ENCODE measurements around the gene ZDHHC11B.
A peak's percentile ranks its signal among the peaks of the same experiment; 100 is the strongest.
"Not testable (repeated sequence)": the region's sequence is repeated elsewhere in the genome, so short reads cannot be mapped to it uniquely, and the experiment has no call there.

Gene ZDHHC11B

DNA sequence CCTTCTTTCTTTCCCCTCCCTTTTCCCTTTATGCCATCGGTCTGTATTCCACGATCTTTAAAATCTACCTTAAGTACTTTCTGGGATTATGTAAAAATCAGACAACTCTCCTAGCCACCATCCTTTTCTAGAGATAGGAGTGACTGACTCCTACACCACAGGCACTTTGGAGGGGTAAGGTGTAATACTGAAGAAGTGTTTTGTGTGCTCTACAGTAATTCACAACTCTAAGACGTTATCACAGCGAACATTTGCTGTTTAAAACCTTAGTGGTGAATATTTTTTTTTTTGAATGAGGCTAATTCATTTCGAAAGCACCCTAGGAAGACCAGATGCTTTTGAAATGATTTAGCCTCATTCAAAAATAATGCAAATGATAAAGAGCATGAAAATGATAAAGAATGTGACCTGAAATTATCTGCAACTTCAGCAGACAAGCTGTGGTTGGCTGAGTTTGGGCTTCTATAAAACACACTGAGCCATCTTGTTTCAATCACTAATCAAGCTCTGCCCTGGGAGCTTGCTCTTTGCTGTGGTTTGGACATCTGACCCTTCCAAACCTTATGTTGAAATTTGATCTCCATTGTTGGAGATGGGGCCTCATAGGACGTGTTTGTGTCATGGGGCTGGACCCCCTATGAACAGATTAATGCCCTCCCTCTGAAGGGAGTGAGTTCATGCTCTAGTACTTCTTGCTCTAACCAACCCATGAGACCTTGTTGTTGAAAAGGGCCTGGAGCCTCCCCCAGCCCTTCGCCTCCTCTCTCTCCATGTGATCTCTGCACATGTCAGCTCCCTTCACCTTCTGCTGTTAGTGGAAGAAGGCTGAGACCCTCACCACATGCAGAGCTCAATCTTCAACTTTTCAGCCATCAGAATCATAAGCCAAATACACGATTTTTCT, 70.1 kb downstream of the ZDHHC11B start:
- DNase-seq (ENCODE audit: low read depth), result not testable (repeated sequence)

DNA sequence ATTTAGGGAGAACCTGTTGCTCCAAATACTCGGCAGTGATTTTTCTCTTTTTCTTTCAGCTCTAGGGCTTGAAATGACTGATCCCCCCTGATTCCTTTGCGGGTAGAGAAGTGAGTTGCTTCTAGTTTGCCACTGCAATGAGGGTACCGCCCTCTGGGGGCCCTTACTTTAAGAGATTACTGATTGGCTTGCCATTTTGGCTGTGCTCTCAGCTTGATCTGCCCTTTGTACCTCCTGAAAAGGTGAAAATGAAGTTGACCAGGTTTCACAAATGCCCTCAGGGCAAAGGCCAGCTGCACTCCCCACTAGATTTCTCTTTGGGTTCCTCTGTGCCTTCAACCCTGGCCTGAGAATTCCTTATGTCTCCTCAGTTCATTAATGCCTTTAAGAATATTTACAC, 70.8 kb downstream of the ZDHHC11B start:
- DNase-seq (ENCODE audit: low read depth), result not testable (repeated sequence)

GRCh38 chr5:708848-709517, 75.5 kb downstream of the ZDHHC11B start:
- DNase-seq (ENCODE audit: low read depth), result not testable (repeated sequence)

DNA sequence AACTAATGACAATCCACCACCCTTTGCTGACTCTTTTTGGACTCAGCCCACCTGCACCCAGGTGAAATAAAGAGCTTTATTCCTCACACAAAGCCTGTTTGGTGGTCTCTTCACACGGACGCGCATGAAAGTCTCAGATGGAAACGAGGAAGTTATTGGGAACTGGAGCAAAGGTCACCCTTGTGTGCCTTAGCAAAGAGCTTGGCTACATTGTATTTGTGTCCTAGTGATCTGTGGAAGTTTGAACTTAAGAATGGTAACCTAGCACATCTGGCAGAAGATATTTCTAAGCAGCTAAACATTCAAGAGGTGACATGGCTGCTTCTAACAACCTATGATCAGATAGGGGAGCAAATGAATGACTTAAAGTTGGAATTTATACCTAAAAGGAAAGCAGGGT, 76.2 kb downstream of the ZDHHC11B start:
- not testable (repeated sequence) for DNase-seq (ENCODE audit: low read depth)

GRCh38 chr5:706127-706526, 78.4 kb downstream of the ZDHHC11B start:
- not testable (repeated sequence) for DNase-seq (ENCODE audit: low read depth)

DNA sequence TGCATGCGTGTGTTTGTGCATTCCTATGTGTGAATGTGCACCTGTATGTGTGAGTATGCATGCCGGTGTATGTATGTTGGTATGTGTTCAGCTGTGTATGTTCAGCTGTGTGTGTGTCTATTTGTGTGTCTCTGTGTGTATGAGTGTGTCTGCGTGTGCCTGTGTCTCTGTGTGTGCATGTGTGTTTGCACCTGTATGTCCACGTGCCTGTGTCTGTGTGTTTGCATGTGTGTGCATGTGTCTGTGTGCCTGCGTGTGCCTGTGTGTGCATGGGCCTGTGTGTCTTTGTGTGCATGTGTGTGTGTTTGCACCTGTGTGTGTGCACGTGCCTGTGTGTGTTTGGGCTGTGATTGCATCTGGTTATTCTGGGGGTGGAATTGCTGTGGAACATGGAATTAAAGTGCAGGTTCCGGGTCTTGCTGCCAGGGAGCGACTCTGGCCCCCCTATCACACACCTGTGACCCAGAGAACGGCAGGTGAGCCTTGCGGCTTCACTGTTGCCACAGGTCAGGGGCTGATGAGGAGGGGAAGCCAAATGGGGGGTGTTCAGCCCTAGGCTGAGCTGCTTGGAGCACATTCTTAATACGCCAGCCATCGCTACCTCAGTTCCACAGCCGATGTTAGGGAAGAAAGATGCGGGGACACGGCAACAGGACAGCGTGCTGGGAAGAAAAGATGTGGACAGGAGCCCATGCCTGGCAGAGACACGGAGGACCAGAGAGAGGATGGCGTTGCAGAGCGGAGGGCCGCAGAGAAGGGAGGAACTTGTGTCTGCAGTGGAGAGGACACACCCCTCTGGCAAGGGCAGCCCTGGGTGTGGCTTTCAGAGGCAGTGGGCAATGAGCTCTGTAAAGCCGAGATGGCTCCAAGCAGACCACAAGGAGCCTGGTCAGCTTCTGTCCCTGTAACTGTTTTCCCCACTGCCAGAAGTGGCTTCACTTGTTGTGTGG, 87.5 kb downstream of the ZDHHC11B start:
- not testable (repeated sequence) for DNase-seq (ENCODE audit: low read depth)

DNA sequence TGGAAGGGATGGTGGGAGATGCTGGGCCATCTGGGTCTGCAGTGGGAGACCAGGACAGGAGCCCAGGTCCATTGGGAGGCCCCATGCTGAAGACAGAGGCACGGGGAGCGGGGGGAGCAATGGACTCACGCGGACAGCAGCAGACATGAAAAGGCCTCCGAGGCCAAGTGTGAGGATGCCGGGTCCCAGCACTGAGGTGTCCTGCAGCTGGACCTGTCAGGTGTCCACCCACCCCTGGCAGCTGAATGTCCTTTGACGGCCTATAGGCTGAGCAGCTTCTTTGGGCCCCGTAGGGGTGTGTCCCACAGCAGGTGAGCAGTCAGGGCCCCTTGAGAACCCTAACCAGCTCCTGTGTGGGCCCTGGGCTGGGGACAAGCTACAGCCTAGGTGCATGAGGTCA, 88.3 kb downstream of the ZDHHC11B start:
- DNase-seq (ENCODE audit: low read depth), result not testable (repeated sequence)

- not testable (repeated sequence) for DNase-seq (ENCODE audit: low read depth)
Measured at GRCh38 chr5:695475-695874, 89.1 kb downstream of the ZDHHC11B start.

DNA sequence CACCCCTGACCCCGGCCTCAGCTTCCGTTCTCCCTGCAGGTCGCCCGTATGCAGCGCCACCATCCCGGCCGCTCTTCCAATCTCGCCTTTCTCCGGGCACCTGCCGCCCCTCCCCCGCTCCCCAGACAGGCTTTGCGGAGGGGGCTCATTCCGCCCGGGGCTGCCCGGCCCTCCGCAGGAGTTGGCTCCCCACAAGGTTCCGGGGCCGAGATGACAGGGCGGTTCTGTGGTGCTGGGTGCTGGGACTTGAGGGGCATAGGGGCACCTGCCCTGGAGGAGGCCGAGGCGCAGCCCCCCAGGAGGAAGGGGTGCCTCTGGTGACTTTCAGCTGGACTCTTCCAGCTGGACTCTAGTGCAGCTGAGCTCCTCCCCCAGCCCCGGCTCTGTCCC, 90.5 kb downstream of the ZDHHC11B start:
- DNase-seq (ENCODE audit: low read depth), result not testable (repeated sequence)

DNA sequence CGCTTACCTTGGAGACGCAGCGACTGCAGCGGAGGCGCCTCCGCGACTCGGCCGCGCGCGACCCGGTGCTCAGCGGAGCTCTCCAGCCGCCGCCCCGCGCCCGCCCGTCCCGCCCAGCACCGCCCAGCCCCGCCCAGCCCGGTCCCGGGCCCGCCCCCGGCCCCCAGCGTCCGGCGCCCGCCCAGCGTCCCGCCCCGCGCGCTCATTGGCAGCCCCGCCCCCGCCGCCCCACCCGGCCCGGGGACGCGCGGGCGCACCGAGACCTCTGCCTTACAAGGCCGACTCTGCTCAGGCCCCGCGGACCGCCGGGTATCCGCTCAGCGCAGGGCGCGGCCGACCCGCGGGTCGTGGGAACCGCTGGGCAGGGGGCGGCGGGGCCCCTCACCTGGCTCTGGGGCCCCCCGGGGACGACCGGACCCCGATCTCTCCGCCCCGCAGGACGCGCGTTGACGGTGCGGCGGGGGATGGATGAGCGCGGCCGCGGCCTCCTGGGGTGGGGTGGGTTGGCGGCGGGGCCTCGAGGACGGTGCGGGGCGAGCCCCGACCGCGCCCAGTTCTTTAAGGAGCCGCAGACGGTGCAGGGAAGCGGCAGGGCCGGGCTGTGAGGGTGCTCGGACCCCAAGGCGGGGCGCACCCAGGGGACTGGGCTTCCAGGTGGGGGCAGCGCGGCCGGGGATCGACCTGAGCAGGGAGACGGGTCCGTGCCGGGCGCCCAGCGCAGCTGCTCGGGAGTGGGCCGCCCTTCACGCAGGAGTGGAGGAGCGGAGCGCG, 91.1 kb downstream of the ZDHHC11B start, which contains the start of gene TPPP:
TSS of gene TPPP (minus strand) at position 82 of the 771 bp plus-strand sequence. CDS start 15,292 bp downstream, outside the sequence.
- peak; percentile 71 for DNase-seq (ENCODE audit: low read depth)

DNA sequence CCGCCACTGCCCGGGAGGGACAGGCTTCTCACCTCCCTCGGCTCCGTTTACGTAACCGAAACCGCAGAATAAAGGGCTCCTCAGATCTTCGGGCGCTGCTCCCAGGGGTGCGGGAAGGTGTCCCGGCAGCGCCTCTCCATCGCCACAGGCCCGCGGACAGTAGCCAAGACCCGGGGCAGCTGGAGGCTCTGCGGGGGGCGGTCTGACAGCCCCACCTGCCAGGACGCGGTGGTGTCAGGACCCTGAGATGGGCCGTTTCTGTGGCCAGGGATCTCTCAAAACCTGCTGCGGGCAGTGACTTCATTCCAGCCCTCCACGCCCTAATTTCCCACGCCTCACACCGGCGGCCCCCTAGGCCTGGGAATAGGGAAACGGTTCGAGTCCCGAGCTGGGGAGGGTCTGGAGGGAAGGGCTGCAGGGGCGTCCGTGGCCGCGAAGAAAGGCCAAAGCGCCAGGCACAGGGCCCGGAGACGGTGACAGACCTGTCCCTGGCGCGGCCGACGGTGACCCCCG, 91.9 kb downstream of the ZDHHC11B start:
- not testable (repeated sequence) for DNase-seq (ENCODE audit: low read depth)

DNA sequence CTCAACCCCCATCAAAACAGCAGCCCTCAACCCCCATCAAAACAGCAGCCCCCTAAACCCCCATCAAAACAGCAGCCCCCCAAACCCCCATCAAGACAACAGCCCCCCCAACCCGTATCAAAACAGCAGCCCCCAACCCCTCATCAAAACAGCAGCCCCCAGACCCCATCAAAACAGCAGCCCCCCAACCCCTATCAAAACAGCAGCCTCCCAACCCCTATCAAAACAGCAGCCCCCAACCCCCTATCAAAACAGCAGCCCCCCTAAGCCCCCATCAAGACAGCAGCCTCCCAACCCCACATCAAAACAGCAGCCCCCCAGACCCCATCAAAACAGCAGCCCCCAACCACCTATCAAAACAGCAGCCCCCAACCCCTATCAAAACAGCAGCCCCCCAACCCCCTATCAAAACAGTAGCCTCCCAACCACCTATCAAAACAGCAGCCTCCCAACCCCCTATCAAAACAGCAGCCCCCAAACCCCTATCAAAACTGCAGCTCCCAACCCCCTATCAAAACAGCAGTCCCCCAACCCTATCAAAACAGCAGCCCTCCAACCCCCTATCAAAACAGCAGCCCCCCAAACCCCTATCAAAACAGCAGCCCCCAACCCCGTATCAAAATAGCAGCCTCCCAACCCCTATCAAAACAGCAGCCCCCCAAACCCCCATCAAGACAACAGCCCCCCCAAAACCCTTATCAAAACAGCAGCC, 92.6 kb downstream of the ZDHHC11B start:
- no peak for DNase-seq (ENCODE audit: low read depth)

- DNase-seq (ENCODE audit: low read depth), result not testable (repeated sequence)
Measured at GRCh38 chr5:691049-691448, 93.5 kb downstream of the ZDHHC11B start.

DNA sequence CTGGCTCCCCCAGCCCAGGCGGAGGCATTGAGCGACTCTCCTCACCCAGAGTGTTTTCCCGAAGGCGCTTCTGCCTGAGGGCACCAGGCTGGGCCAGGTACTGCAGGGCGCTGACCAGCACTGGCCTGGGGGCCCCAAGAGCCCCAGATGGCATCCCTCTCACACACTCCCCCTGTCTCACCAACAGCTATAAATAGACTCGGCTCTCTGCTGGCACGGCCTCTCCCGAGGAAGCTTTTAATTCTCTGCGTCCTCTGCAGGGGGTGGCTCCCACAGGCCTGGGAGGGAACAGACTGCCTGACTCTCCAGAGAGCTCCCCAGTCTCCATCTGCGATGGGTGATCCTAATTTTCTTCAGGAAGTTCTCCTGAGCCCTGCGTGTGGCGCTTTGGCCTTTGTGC, 94.2 kb downstream of the ZDHHC11B start:
- not testable (repeated sequence) for DNase-seq (ENCODE audit: low read depth)

DNA sequence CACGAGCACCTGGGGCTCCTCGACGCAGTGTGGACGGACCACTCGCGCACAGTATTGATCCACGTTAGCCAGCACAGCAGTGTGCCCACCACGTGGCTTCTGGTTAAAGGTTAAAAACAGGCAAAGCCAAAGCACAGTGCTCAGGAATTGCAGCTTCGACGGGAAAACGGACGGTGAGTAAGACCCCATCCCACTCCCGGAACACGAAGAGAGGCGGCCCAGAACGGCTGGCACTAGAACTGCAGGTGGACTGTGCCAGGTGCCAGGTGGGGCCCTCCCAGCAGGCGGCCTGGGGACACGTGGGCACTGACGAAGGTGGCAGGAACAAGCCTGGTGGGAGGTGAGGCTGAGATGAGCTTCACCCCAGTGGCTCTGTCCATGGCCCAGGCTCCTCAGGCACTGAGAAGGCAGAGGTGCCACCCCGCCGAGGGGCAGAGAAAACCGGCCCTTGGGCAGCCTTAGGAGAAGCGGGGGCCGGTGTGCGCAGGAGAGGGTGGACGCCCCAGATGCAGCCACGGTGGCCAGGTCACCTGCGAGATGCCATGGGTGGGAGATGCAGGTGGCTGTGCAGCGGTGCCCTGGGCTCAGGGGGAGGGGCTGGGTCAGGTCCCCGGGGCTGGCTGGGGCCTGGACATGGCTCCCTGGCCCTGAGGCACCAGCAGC, 96.0 kb downstream of the ZDHHC11B start:
- not testable (repeated sequence) for DNase-seq (ENCODE audit: low read depth)

- DNase-seq (ENCODE audit: low read depth), result not testable (repeated sequence)
Measured at GRCh38 chr5:686936-687335, 97.6 kb downstream of the ZDHHC11B start.

GRCh38 chr5:686172-686523, 98.4 kb downstream of the ZDHHC11B start:
- DNase-seq (ENCODE audit: low read depth), result not testable (repeated sequence)

- DNase-seq (ENCODE audit: low read depth), result no peak
Measured at GRCh38 chr5:685262-686171, 99.0 kb downstream of the ZDHHC11B start.
